NT2/D1 (cell line): Measurements from ENCODE around the gene CEP162.
"Not testable (repeated sequence)": the region's sequence is repeated elsewhere in the genome, so short reads cannot be mapped to it uniquely, and the experiment has no call there.

Experiments used
- SUZ12 ChIP-seq: IDR thresholded peaks from 2 replicates; pipeline ENCODE4 v1.6.1; 2011; ENCODE audit not compliant: insufficient read length, insufficient read depth; ENCODE audit errors: extremely low read depth
- YY1 ChIP-seq: IDR thresholded peaks from 2 replicates; pipeline ENCODE4 v1.6.1; 2011; ENCODE audit not compliant: insufficient read length, insufficient read depth
- ZNF274 ChIP-seq: IDR thresholded peaks from 2 replicates; pipeline ENCODE4 v1.6.1; 2011; ENCODE audit warnings: mild to moderate bottlenecking, low read depth, low read length

DNA sequence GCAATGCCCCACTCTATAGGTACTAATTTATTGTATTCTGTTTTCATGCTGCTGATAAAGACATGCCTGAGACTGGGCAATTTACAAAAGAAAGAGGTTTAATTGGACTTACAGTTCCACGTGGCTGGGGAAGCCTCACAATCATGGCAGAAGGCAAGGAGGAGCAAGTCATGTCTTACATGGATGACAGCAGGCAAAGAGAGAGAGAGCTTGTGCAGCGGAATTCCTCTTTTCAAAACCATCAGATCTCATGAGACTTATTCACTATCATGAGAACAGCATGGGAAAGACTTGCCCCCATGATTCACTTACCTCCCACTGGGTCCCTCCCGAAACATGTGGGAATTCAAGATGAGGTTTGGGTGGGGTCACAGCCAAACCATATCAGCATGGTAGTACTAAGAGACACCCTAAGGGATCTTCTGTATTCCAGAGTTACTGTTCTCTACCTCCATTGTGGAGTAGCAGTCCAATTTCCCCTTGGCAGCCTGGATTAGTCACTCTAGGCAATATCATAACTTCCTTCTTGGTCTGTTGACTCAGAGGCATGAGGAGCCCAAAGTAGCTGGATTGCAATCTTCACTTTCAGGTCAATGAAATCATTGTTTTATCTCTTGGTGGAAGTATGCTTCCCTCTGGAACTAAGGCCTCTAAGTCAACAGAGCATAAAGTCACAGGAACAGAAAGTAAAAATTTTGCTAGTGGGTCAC, 122.1 kb downstream of the CEP162 start:
- TF ChIP-seq YY1, ZNF274, SUZ12: not testable (repeated sequence)
